GM21381 (cell line): ENCODE results near the gene COL20A1.

Source experiments
- ATAC-seq: cut with Tn5 transposase; IDR thresholded peaks from one replicate; pipeline ENCODE4 v1.9.1; 2021; ENCODE audit warnings: mild to moderate bottlenecking, moderate library complexity; ENCODE audit not compliant: unreplicated experiment

Gene COL20A1

DNA sequence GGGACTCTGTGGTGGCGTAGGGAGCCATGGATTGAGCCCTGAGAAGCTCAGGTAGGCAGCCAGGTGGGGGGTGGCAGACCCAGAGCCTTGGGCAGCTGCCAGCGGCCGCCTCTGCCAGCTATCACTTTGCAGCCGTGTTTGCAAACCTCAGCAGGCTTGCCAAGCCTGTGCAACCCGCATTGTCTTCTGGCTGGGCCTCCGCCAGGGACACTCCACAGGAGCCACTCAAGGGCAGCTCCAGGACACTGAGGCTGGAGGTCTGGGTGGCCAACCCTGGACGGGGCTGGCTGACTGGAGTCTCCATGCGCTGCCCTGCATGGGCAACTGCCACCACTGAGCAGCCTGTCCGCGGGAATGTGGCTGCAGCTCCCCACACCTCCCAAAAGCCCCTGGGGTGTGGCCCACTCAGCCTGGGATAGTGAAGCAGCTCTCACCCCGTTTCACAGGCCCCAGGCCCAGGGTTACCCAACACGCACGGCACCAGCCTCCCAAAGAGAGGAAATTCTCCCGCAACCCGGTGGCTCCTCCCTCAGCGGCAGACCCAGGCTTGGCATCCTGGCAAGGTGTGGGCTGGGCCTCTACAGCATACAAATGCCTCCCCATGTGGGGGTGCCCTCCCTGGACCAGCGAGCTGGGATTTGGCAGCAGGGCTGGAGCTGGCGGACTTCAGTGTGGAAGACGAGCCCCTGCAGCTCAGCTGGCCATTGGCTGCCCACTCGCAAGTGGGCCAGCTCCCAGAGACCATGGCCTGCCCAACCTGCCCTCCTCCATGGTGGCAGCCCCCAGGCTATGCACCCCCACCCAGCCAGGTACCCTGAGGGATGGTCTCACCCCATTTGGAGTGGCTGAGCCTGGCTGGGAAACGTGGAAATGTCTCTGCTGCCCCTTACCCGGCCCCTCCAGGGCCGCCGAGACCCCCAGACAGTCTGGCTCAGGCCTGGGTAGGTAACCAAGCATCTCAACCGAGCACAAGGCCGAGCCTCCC lies 65.2 kb downstream of the COL20A1 start:
- ATAC-seq = no peak

DNA sequence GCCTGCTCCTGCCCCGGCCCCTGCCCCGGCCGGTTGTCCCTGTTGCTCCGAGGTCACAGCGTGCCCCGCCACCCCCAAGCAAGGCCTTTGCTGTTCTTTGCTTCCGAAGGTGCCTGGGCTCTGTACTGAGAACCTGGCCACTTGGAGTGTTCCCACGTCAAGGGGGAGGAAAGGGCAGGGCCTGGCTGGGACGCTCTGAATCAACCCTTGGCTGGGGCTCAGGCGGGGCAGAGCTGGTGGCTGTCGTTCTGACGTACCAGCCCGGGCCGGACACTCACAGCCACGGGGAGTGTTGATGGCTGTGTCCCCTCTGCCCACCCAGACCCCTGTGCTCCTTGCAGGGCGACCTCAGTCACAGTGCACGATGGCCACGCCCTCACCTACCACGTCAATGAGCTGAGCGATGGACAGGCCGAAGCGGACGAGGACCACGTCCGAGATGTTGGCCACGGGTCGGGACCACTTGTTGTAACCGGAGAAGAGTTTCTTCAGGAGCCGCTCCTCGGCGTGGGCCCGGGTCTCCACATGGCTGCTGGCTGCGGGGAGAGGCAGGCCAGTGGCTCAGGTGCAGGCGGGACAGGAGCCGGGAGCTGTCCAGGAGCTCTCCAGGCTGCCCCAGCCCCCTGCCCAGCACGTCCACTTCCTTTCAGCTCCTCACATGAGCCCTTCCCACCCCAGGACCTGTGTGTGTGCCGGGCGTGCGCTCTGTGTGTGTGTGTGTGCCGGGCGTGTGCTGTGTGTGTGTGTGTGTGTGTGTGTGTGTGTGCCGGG lies 66.4 kb downstream of the COL20A1 start:
- ATAC-seq = no peak

DNA sequence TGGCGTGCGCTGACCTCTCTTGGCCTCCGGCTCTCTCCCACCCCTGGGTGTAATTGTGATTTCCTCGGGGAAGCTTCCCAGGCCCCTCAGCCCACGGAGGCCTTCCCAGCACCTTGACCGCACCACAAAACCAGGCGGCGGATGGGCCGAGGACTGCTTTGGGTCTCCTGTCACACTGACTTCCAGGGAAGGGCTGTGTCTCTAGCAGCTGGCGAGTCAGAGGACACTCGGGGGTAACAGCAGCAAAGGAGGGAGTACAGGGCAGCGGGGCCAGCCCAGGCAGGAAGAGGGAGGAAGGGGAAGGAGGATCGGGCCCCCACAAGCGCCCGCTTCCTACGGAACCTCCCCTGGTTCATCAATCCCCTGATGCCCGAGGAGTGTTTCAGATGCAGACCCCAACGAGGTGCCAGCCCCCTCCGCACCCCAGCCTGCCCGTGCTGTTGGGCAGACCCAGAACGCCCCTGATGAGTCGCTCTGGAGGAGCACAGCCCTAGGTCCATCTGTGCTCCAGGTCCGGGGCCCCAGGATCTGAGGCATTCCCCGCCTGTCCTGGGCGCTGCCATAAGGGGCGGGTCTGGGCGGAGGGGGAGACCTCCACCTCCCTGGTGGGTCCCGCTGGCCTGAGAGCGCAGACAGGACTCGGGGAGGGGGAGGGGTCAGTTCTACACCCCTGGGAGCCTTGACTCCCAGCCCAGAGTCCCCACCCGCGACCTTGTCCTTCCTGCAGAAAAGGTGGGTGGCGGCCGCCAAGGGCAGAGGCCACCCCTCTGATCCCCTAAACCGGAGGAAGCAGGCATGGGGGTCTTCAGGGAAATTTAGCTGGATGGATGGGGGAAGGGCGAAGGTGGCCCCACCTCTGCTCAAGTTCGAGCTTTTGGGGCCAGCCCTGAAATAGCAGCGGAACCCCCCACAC lies 67.2 kb downstream of the COL20A1 start:
- ATAC-seq = no peak

DNA sequence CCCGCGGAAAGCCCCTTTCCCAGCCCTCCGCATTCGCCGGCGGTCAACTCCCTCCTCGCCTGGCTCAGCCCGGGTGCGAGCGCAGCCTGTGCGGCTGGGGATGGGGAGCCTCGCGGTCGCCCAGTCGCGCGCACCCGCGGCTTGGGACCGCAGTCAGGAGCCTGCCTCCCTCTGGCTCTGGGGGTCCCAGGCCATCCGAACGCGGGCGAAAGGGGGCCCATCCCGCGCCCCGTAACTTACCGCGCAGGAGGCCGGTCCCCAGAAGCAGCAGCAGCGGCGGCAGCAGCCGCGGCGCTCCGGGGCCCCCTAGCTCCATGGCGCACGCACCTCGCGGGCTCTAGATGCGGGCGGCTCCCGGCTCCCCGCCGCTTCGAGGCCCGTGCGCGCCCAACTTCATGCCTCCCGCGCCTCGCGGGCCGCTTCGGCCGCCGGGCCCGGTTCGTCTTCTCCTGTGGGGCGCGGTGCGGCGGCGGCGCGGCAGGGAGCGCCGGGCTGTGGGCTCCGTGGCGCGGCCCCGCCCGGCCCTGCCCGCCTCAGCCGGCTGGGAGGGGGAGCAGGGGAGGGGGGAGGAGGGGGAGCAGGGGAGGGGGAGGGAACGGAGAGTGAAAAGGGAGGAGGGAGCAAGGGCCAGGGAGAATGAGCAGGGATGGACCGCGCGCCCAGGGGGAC lies 68.0 kb downstream of the COL20A1 start, which contains the start of gene CHRNA4:
CHRNA4 (minus strand) TSS at position 500 of the 669 bp plus-strand sequence; CDS start at position 316, 184 bp downstream.
- ATAC-seq = no peak

DNA sequence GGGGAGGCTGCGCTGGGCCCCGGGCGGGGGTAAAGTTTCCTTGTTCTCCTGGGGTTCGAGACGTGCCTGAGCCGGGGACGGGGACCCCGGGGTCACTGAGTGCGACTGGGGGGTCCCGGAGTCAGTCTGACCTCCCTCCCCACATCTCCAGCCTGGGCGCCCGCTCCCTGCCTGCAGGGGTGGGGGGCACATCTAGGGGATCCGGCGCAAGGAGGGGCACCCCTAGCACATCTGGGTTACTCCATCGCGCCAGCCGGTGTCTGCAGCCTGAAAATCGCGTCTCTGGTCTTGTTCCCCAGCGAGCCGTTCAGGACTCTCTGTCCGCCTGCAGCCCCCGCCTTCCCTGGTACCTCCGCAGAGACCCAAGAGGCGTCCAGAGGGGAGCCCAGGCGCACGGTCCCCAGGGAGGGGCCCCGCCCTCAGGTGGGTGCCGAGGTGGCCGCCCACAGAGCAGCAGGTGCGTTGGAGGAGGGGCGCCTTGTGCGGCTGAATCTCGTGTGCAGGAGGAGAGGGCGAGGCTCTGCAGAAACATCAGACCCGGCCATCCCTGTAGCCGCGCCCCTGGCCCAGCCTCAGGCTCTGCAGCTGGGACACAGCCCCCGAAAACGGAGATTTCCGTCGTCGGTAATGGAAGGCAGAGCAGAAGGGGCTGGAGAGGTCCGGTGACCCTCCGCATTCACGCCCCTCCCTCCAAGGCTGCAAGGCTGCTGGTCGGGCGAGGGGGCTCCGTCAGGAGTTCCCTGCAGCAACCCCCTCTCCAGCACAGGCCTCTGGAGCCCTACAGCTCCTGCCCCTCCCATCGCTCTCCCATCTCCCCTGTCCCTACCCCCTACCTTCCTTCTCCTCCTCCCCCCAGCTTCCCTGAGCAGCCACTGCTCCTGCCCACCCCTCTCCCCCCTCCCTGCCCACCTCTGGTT lies 68.8 kb downstream of the COL20A1 start:
- ATAC-seq = no peak

DNA sequence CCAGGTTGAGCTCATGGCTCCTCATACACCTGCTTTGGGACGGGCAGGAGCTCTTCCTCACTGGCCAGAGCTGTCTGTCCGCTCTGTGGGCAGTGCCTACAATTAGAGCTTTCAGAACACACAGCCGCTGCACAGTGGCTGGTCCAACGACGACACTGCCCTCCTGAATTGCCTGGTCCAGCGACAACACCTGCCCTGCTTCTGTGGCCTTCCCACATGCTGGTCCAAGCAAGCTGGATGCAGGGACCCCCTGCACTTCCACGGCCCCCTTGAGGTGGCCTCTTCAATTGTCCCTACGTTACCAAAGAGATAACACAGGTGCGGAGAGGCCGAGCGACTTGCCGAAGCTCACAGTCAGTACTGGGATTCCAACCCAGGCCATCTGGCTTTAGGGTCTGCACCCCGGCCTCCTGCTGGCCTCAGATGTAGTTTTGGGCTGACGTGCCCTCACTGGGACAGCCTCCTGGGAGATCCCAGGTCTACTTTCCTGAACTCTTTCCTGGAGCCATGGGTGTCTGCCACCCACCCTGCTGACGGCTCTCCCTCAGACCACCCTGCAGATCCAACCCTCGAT lies 69.5 kb downstream of the COL20A1 start:
- no peak for ATAC-seq

DNA sequence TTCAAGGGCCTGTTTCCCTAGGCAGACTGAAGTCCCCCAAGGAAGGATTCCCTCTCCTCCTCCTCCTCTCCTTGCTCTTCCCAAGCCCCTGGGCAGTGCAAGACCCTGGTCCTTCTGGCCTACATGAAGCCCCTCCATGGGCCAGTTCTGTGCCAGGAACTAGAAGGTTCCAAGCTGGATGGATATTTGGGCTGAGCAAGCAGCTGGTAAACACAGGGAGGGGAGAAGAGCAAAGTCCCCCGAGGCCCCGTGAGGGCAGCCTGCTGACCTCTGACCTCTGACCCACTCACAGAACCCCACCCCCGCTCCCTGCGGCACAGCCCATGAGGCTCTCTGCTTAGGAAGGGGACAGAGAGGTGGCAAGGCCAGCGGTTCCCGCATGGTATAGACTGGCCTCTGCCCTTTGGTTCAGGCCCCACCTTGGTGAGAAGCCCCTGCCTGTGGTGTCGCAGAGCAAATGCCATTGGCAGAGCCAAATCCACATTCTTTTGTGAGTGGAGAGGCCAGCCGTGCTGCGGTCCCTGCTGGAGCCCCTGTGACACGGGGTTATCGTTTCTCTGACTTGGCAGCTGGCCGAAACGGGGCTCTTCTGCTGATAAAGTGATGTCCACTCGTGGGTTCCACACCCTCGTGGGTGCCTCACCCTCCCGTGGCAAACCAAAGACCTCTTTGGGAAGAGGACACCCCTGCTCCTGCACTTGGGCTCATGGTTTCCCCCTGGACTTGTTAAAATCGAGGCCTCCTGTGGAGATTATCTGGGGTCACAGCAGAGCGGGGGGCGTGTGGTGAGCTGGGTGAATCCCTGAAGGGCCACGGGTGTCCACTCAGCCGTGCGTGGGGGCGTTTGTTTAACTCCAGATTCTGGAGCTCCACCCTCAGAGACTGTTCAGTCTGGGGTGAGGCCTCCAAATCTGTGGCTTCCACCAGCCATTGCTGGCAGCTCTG lies 70.3 kb downstream of the COL20A1 start:
- ATAC-seq = no peak

DNA sequence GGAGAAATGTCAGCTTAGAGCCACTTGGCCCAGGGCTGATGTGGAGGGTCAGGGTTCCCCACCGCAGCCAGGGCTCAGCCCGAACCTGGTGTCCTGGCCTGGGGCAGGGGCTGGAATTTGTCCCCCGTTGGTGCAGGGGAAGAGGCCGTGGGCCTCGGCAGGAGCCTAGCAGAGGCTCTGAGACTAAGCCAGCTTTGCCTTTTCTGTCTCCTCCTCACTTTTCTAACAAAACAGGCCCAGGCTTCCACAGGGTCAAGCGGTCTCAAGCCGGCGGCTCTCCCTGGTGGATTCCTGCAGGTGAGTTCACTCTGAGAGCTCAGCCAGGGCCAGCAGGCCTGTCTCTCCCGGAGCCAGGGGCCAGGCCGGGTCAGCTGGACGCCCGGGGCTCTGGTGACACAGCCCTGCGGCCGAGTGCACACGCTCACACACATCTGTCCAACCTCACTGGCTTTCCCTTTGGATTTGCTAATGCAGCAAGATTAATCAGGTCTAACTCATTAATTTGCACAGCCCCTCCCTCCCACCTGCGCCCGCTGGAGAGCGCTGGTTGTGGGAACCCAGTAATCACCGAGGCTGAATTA lies 71.1 kb downstream of the COL20A1 start:
- ATAC-seq = no peak

DNA sequence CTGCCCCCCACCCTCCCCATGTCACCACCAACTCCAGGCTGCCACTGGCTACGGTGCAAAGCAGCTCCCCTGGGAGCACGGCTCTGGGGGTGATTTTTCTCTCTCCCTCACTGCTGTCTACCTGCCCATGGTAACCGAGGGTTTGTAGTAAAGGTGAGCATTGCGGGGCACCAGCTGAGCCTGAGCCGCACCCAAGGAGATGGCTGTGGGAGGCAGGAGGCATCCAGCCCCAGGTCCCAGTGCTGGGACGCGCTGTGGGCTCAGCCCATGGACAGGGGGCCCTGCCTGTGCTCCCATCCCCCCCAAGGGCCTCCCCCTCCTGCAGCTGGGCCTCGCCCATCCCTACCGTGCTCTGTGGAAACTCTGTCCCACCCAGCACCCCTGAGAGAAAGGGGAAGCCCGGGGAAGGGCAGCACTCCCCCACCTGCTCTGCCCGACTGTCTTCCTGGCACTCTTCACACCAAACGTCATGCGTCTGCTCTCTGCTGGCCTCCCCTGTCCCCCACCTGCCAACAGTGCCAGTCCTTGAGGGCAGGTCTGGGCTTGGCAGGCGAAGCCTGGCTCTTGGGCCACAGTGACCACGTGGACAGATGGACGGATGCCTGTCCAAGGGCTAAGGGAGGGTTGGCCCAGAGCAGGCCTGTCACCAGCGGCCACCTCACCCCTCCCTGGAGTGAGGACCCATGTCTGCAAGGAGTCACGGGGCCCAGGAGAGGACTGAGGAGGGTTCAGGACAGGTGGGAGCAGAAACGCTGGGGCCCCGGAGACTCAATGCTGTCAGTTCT lies 72.0 kb downstream of the COL20A1 start:
- ATAC-seq = no peak

DNA sequence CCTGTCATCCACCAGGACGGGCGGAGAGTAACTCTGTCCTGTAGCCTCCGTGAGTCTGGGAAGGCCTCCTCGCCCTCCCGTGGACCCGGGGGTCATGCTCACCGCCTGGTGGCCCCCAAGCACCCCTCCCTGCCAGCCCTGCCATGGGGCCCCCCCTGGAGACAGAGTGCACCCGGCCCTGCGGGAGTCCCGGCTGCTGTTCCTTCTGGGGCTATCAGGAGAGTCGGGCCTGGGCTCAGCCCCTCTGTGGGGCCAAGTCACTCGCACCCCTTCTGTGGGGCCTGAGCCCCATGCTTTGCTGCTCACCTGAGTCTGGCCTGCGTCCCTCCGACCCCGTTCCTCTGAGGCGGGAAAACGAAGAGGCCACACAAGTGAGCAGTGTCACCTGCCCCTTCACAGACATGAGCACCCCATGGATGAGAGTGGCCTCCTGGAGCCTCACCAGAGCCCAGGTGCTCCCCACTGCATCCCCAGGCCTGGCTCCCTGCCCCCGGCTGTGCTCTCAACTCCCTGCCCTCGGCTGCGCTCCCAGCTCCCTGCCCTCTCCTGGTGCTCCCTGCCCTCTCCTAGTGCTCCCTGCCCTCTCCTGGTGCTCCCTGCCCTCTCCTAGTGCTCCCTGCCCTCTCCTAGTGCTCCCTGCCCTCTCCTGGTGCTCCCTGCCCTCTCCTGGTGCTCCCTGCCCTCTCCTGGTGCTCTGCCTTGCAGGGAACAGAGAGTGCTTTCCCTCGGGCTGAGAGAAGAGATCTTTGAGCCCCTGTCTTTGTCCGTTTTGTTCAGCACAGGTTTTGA lies 72.8 kb downstream of the COL20A1 start:
- no peak for ATAC-seq

DNA sequence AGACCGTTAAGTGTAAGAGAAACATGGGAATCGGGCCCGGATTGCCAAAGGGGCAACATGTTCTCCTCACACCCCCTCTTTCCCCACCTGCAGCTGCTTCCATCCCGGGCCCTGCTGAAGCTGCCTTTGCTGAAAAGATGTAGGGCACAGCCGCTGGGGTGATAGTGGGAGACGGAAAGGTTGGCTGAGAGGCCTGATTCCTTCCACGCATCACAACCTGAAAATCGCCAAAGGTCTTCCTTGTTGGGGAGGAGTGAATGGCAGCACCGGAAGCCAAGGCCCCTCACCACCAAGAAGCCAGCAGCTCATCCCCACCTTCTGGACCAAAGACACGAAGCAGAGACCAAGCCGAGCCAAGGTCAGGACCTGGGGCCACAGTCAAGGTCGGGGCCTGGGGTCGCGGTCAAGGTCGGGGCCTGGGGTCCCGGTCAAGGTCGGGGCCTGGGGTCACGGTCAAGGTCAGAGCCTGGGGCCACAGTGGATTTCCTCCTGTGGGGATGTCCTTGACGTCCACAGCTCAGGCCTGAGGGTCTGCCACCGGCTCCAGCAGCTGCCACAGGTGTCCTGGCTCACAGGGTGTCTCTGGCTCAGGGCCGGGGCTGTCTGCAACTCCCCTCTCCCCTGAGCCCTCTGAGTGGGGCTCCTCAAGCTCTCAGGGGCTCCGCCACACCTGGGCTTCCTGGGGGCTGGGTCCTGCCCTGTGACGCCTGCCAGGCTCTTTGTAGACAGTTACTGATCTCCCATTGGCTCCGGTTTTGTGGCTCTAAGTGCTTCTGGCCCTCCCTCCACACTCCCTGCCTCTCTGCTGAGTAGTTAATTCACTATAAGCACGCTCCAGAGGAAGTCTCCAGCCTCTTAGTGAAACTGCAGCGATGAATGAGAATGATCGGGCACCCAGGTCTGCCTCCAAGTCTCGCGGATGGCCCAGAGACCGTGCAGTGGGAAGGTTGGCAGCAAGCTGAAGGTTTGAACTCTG lies 73.7 kb downstream of the COL20A1 start:
- no peak for ATAC-seq

DNA sequence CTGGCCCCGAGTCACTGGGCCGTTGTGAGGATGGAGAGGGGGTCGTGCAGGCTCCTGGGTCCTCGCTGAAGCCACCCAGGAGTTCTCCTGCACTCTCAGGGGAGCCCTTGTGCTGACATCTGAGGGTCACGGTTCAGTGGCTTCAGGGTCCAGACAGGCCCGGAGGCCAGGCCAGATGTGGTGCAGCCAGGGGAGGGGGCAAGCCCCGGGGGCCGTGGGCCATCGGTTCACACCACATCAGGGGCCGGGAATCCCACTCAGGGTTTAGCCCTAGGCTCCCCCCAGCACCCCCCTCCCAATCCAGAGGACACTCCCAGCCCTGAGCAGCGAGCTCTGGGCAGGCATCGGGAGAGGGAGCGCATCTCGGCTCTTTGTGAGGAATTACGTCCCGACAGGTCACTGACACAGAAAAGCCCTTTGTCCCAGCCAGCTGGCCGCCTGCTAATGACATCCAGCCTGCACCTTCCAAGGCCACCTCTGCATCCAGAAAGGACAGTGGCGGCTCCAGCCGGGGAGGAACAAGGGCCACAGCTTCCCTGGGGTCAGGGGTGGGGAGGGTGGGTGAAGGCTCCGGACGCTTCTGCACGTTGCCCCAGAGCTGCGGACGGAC lies 74.6 kb downstream of the COL20A1 start:
- no peak for ATAC-seq

DNA sequence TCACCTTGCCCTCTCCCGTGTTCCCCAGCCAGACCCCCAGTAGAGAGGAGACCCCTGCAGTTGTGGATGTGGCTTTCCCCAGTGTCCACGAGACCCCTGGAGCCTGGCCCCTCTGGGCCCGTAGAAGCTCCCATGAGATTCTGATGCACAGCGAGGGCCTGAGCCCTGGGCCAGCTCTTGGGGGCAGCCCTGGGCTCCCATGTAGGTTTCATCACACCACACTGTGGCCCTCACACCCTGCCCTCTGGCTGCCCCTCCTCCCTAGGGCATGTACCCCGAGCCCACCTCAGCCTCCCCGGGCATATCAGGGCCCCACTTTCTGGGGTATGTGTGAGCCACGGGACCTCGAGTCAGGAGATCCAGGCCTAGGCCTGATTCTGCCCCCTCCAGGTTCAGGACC lies 75.2 kb downstream of the COL20A1 start:
- ATAC-seq = no peak

DNA sequence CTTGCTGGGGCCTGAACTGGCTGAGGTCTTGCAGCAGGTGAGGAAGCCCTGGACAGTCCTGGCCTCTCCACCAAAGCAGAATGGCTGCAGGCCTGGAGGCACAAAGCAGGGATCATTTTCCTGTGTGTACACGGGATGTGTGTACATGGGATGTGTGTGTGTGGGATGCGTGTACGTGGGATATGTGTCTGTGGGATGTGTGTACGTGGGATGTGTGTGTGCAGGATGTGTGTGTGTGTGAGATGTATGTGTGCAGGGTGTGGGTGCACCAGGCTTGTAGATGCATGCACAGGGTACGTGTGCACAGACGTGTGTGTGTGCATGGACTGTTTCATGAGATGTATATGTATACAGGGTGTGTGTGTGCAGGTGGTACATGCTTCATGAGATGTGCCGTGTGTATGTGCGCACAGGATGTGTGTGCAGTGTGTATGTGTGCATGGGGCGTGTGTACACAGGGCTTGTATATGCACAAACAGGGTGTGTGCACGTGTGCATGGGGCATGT lies 76.1 kb downstream of the COL20A1 start:
- no peak for ATAC-seq
